HepG2 (cell line): ENCODE results near the gene TXNRD2. TPM values are rescaled to one million over a fixed set of nuclear protein-coding genes. Genes with fewer than 3 reads are reported as not detected.

Experiments used
- ARID2 ChIP-seq: sonication (generic); formaldehyde crosslinking; IDR thresholded peaks from 2 replicates; pipeline ENCODE4 v1.8.1; 2022; ENCODE audit warnings: mild to moderate bottlenecking, missing genetic modification reagents, borderline replicate concordance
- ETS1 ChIP-seq: sonication (generic); formaldehyde crosslinking; IDR thresholded peaks from 2 replicates; pipeline ENCODE4 v1.4.0; 2020; ENCODE audit warnings: missing genetic modification reagents
- HES4 ChIP-seq: sonication (generic); formaldehyde crosslinking; IDR thresholded peaks from 2 replicates; pipeline ENCODE4 v1.9.0; 2021; ENCODE audit warnings: mild to moderate bottlenecking, missing genetic modification reagents, borderline replicate concordance
- HIC2 ChIP-seq: sonication (generic); formaldehyde crosslinking; IDR thresholded peaks from 2 replicates; pipeline ENCODE4 v1.9.0; 2022; ENCODE audit warnings: low read depth, missing genetic modification reagents
- HNF1B ChIP-seq: sonication (generic); formaldehyde crosslinking; IDR thresholded peaks from 2 replicates; pipeline ENCODE4 v1.5.1; 2020; ENCODE audit warnings: mild to moderate bottlenecking, moderate library complexity, missing genetic modification reagents
- ISL2 ChIP-seq: sonication (generic); formaldehyde crosslinking; IDR thresholded peaks from 2 replicates; pipeline ENCODE4 v1.5.0; 2020; ENCODE audit warnings: missing genetic modification reagents
- NFKBIZ ChIP-seq: IDR thresholded peaks from 2 replicates; pipeline ENCODE4 v1.6.1; 2018; ENCODE audit warnings: missing genetic modification reagents, missing compliant biosample characterization
- RFXANK ChIP-seq: IDR thresholded peaks from 2 replicates; pipeline ENCODE4 v1.6.1; 2016
- RXRB ChIP-seq: IDR thresholded peaks from 2 replicates; pipeline ENCODE4 v1.6.1; 2016; ENCODE audit warnings: borderline replicate concordance, missing genetic modification reagents, missing compliant biosample characterization
- SP1 ChIP-seq, 2 experiments: fragments of 450-650 bp in 1 of 2; sonication (generic) in 1 of 2; formaldehyde crosslinking in 1 of 2; IDR thresholded peaks; 2 replicates each; pipeline versions ENCODE4 v1.4.0 to v1.6.1; 2016 to 2020; ENCODE audit warnings: missing genetic modification reagents in 1 of 2
- TEAD3 ChIP-seq: optimal IDR thresholded peaks from 2 replicates; pipeline ENCODE3; 2016; ENCODE audit warnings: borderline replicate concordance
- THAP9 ChIP-seq: sonication (generic); formaldehyde crosslinking; IDR thresholded peaks from 2 replicates; pipeline ENCODE4; 2020; ENCODE audit warnings: missing genetic modification reagents, mild to moderate bottlenecking, borderline replicate concordance
- ZBTB21 ChIP-seq: sonication (generic); formaldehyde crosslinking; IDR thresholded peaks from 2 replicates; pipeline ENCODE4 v1.4.0; 2020; ENCODE audit warnings: missing genetic modification reagents
- ZNF121 ChIP-seq: sonication (generic); formaldehyde crosslinking; IDR thresholded peaks from 2 replicates; pipeline ENCODE4 v1.5.0; 2020; ENCODE audit warnings: mild to moderate bottlenecking, missing genetic modification reagents
- ZNF18 ChIP-seq: sonication (generic); formaldehyde crosslinking; IDR thresholded peaks from 2 replicates; pipeline ENCODE4 v1.8.0; 2022; ENCODE audit warnings: mild to moderate bottlenecking, missing genetic modification reagents; ENCODE audit not compliant: insufficient replicate concordance
- ZNF292 ChIP-seq: sonication (generic); formaldehyde crosslinking; IDR thresholded peaks from 2 replicates; pipeline ENCODE4 v1.8.1; 2022; ENCODE audit warnings: mild to moderate bottlenecking, low read depth, missing genetic modification reagents, borderline replicate concordance
- ZNF558 ChIP-seq: sonication (generic); formaldehyde crosslinking; IDR thresholded peaks from 2 replicates; pipeline ENCODE4 v1.9.0; 2022; ENCODE audit warnings: mild to moderate bottlenecking, missing genetic modification reagents, borderline replicate concordance
- ZNF629 ChIP-seq: sonication (generic); formaldehyde crosslinking; conservative IDR thresholded peaks from 2 replicates; pipeline ENCODE4 v1.5.0; 2020; ENCODE audit warnings: missing genetic modification reagents
- ZNF879 ChIP-seq: sonication (generic); formaldehyde crosslinking; IDR thresholded peaks from 2 replicates; pipeline ENCODE4 v1.8.1; 2023; ENCODE audit warnings: missing genetic modification reagents
- polyA plus RNA-seq, 8 experiments: library from polyadenylated mRNA; depleted of rRNA in 3 of 8; stranded (reverse) in 7 of 8; unstranded in 1 of 8; fragments of >200 nt; fragmentation: Illumina TruSeq in 4 of 8; extraction: Trizol in 4 of 8; gene quantifications; 2 replicates each; pipeline versions ENCODE4 v1.2.1 to v1.2.3, GENCODE V29; 2011 to 2016; ENCODE audit warnings: low read depth in 4 of 8, missing spikeins in 1 of 8, mixed read lengths in 1 of 8; ENCODE audit not compliant: insufficient read depth in 1 of 8
- total RNA-seq, 5 experiments: library from RNA; depleted of rRNA; stranded (reverse); fragments of >200 nt; fragmentation: Illumina TruSeq; extraction: Trizol; gene quantifications; 2 replicates each; pipeline ENCODE4 v1.2.3, GENCODE V29; 2016; ENCODE audit warnings: low read depth in 1 of 5

The TXNRD2 gene
- total and polyA plus RNA-seq, 2 of the 13 experiments (the other 11 are each of a cell fraction or from before 2014, with no cell fraction given): 17.5 to 18.6 TPM

- TF ChIP-seq HES4: 0 out of 2 replicates have a peak, but pooled peaks have one; percentile 14
- no peak for TF ChIP-seq SP1 (IDR thresholded peaks at IDR 0.05)
- TF ChIP-seq SP1 (CRISPR knock-in tag; IDR thresholded peaks at IDR 0.05): peak; percentile 44
- no peak for TF ChIP-seq ZNF558 (CRISPR knock-in tag)
- TF ChIP-seq ZNF121: peak; percentile 80
- no peak for TF ChIP-seq ZNF18 (CRISPR knock-in tag)
- TF ChIP-seq HIC2 (CRISPR knock-in tag): peak; percentile 84
- TF ChIP-seq RFXANK: peak; percentile 51; the same call in 1 of the 2 replicates
- TF ChIP-seq ZBTB21: no peak; the same call in 1 of the 2 replicates
- peak; percentile 88 for TF ChIP-seq RXRB (CRISPR knock-in tag)
- TF ChIP-seq NFKBIZ (CRISPR knock-in tag): peak; percentile 87
- TF ChIP-seq ZNF879 (CRISPR knock-in tag): 0 out of 2 replicates have a peak, but pooled peaks have one; percentile 34
- TF ChIP-seq ZNF292 (CRISPR knock-in tag): 0 out of 2 replicates have a peak, but pooled peaks have one; percentile 37
- 0 out of 2 replicates have a peak, but pooled peaks have one; percentile 25 for TF ChIP-seq ETS1 (CRISPR knock-in tag)
- TF ChIP-seq TEAD3: peak; percentile 65
- TF ChIP-seq ISL2 (CRISPR knock-in tag): no peak
- peak; percentile 83 for TF ChIP-seq ZNF629 (CRISPR knock-in tag)
- TF ChIP-seq HNF1B: peak; percentile 94
- 0 out of 2 replicates have a peak, but pooled peaks have one; percentile 82 for TF ChIP-seq ARID2 (CRISPR knock-in tag)
- peak; percentile 37; the same call in 1 of the 2 replicates for TF ChIP-seq THAP9
These were observed 29.1 kb upstream of the TXNRD2 start (continued) for GRCh38 chr22:19970479-19971275.
